Effector CD4-positive, alpha-beta T cell (primary cell): ENCODE results near the gene PTPRK.

Source experiments
- DNase-seq: peaks from one replicate; pipeline ENCODE4 v3.0.0-alpha.2; 2020

Gene PTPRK

DNA sequence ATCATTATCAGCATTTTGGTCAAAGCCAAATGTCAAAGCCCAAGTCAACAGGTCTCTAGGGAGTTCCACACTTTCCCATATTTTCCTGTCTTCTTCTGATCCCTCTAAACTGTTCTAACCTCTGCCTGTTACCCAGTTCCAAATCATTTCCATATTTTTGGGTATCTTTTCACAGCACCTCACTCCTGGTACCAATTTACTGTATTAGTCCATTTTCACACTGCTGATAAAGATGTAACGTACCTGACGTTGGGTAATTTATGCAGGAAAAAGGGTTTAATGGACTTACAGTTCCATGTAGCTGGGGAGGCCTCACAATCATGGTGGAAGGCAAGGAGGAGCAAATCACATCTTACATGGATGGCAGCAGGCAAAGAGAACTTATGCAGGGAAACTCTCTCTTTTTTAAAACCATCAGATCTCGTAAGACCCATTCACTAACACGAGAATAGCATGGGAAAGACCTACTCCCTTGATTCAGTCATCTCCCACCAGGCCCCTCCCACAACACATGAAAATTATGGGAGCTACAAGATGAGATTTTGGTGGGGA lies 143.4 kb downstream of the PTPRK start:
- DNase-seq: no peak

GRCh38 chr6:128371136-128371535 lies 149.3 kb downstream of the PTPRK start:
- no peak for DNase-seq

- no peak for DNase-seq
Measured at GRCh38 chr6:128370072-128370471, 150.3 kb downstream of the PTPRK start.

- no peak for DNase-seq
Measured at GRCh38 chr6:128368213-128368944, 152.0 kb downstream of the PTPRK start.

DNA sequence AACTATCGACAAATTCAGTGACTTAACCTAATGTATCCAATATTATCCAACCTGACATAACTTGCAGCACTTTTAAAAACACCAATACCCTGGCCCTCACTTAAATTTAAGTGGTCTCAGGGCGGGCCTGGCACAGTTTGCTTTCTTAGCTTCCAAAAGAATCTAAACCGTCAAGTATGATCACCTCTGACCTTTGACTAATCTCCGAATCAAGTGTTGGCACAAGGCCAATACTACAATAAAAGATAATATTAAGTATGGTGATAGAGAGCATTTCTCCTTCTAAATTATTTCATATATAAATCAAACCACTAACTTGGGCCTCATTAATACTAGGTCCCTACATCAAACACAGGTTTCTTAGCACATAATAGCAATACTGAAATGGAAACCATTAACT lies 153.0 kb downstream of the PTPRK start:
- DNase-seq: no peak

- no peak for DNase-seq
Measured at GRCh38 chr6:128365520-128366160, 154.8 kb downstream of the PTPRK start.

DNA sequence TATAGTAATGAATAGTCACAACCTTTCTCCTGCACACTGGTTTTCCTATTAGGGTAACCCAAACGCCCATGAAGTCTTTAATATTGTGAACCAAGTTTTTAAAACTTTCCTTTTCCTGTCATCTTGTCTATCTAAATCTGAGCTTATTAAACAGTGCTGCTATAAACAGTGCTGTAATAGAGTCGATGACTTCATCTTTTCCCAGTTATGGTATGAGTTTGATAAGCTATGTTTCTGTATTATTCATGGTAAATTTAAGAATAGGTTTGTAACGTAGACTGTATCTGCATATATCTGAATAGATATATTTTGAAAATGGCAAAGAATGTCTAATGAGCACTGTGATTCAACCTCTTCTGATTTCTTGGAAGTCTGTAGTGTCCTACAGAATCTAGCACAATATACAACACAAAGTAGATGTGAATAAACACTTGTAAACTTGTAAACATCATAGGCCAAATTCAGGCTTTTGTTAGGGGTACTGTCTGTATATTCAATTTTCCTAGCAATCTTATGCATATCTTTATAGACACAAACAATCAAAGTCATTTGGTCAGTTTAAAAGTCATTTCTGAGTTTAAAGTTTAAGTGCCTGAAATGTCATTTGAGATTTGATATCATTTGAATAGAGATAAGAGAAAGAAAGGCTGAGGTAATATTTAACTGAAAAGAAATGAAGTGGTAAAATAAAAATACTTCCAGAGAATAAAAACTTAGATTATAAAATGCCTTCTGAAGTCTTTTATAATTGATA lies 155.5 kb downstream of the PTPRK start:
- DNase-seq: no peak

- DNase-seq: no peak
Measured at GRCh38 chr6:128363020-128363813, 157.2 kb downstream of the PTPRK start.

DNA sequence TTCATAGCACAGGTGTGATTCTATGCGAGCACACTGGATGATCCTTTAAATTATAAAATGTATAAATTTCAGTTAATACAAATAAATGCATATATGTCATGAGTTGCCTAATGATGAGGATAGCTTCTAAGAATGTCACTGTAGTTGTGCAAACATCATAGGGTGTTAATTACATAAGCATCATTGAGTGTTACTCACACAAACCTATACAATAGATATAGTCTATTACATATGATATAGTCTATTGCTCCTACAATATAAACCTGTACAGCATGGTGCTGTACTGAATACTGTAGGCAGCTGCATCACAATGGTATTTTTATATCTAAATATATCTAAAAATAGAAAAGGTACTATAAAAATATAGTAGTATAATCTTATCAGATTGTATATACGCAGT lies 159.0 kb downstream of the PTPRK start:
- no peak for DNase-seq

DNA sequence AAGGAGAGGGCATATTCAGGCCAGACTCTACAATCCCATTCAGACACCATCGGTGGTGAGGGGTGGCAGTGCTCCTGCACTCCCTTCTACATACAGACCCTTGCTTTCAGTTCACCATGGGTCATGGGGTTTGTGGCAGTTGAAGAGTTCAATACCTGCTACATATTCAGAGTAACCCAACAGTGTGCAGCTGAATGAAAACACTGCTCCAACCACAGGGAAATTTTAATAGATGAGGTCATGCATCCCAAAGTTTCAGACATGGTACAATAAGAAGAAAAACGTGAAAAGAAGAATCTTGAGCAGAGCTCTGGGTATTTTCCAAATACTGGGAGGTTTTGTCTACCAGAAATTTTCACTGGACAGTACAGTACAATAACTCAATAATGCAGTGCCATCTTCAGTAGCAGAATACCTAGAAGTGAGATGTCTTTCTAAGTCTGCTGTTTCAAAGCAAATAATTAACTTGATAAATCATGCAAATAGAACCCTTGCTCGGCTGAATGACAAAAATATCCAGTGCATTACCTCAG lies 162.1 kb downstream of the PTPRK start:
- DNase-seq: no peak

DNA sequence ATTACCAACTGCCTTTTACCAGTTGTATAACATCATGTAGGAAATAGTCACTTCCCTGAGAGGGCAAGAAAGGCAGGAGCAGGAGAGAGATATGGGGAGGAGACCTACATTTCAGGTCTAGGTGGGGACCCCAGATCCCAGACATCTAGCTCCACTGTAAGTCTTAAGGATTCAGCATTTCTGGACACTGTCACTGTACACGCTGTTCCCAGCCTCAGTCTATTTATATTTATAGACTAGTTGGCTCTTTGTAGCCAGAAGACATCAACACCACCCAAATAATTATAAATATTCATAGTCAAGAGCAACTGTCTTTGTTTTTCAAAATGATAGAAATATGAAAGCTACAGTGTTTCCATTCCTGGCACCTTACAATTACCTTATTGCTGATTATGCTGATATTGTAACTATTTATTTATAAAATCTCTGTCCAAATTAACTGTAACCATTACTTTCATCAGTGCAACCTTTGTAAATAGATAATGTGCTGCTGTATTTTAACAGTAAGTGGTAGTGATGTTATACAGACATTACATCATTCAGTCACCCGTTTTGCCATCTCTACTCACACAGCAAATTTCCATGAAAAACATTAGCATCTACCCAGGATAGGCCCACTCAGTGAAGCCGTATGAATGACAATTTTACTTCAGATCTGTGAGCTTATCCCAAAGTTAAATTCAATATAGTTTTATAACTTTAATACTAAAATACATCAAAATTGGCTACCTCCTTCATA lies 162.8 kb downstream of the PTPRK start:
- no peak for DNase-seq

DNA sequence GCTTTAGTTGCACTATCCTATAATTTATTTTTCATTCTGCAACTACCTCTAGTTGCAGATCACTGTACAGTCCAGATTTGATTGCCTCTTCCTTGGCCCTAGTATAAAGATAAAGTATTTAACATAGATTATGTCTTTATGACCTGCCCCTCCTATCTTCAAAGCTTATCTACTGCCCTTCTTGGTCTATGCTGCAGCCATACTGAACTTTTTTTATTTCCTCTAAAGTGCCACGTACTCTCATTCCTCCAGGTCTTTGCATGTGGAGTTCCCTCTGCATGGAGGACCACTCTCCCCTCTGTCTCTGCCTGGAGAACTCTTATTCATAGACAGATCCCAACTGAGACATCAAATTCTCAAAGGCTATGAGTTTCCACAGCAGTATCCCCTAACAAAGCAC lies 168.0 kb downstream of the PTPRK start:
- DNase-seq: no peak

DNA sequence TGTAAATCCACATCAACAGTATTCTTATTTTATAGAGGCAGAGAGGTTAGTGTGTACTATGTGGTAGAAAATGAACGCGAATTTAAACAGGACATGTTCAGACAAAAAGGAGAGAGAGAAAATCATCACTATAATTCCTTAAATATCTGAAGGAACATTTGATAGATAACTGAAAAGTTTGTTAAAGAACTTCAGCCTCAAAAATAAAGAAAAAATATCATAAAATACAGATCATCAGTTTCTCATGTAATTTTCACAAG lies 169.2 kb downstream of the PTPRK start:
- no peak for DNase-seq

- DNase-seq: no peak
Measured at GRCh38 chr6:128350416-128351254, 169.8 kb downstream of the PTPRK start.

DNA sequence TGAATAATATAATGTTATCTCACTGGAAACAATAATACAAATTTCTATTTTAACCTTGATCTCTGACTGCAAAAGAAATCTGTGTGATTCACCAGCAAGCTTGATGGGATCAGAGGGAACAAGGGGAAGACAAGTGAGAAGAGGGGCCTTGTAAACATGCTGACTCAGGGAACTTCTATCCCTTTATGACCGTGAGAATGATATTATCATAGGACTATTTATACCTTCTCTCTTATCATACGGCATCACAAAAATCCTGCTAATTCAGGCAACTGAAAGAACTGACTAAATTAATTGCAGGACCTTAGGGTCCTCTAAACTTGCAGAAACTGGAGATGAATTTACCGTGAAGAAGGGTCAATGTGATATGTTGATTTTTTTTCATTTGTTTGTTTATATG lies 173.3 kb downstream of the PTPRK start:
- DNase-seq: no peak

- DNase-seq: no peak
Measured at GRCh38 chr6:128346569-128346968, 173.8 kb downstream of the PTPRK start.

GRCh38 chr6:128345278-128345677 lies 175.1 kb downstream of the PTPRK start:
- DNase-seq: no peak

GRCh38 chr6:128343706-128344105 lies 176.7 kb downstream of the PTPRK start:
- no peak for DNase-seq

DNA sequence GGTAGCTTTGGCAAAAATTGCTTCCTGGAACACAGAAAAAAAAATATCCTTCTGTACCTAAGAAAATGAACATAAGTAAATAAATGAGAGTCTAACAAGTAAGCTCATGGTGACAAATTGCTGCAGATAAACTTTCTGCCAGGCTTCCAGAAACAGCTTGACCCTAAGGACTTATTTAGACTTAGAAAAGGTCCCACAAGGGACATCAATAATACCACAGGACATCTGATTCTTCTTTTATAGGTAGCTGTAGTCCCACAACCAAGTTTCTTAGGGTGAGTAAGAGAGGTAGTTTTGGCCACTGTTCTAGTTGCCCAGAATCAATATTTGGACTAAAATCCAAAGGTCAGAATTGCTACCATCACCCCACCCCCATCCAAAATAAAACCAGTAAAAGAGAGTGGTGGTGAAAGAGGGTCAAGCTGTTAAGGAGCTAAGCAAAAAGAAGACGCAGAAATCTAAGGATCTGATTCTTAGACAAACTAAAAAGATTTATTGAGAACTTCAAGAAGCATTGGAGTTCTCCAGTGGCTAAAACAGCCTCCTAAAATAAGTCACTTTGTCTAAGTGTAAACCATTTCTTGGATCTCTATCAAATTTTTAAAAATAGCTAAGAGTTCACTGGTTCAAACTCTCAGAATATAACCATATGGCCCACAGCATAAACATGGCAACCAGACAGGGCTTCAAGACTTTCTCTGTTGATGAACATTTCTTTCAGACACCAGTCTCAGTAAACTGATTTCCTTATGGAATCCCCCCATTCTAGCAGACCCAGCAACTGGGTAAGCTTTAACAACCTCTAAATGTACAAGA lies 180.6 kb downstream of the PTPRK start:
- DNase-seq: no peak

GRCh38 chr6:128337619-128338018 lies 182.8 kb downstream of the PTPRK start:
- no peak for DNase-seq
